Activated T-helper 9 cell treated with anti-CD3 and anti-CD28 coated beads, Interleukin-2, amount 50 U/mL, for 16 hours (primary cell): ENCODE measurements around the gene MT1G.

Source experiments
- DNase-seq: peaks from one replicate; pipeline ENCODE4 v3.0.0-alpha.2; 2020; ENCODE audit warnings: low read depth

The MT1G gene

DNA sequence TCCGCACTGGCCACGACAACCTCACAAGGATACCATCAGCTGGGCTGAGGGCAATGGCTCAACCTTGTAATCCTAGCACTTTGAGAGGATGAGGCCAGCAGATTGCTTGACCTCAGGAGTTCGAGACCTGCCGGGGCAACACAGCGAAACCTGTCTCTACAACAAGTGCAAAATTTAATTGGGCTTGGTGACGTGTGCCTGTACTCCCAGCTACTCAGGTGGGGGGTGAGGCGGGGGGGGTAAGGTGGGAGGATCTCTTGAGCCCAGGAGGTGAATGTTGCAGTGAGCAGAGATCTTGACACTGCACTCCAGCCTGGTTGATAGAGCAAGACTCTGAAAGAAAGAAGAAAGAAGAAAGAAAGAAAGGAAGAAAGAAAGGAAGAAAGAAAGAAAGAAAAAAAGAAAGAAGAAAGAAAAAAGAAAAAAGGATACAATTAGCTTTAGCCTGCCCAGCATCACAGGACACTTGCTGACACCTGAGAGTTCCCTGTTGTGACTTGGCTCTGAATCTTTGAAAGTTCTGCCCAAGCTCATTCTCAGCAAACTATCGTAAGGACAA, 47.4 kb downstream of the MT1G start:
- no peak for DNase-seq

DNA sequence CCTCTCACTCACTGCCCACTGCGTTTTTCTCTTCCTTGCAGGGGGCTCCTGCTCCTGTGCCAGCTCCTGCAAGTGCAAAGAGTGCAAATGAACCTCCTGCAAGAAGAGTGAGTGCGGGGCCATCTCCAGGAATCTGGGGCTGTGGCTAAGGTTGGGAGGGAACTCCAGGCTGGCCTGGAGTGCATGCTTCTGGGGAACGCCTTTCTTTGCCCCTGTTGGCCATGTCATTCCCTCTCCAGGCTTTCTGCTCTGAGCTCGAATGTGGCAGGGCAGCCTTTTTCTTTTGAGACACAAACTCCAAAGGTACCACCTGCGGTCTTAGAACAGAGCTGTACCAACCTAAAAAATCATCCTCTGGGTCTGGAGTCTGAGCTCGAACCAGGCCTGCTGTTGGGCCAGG, 49.7 kb downstream of the MT1G start:
- DNase-seq, result no peak

DNA sequence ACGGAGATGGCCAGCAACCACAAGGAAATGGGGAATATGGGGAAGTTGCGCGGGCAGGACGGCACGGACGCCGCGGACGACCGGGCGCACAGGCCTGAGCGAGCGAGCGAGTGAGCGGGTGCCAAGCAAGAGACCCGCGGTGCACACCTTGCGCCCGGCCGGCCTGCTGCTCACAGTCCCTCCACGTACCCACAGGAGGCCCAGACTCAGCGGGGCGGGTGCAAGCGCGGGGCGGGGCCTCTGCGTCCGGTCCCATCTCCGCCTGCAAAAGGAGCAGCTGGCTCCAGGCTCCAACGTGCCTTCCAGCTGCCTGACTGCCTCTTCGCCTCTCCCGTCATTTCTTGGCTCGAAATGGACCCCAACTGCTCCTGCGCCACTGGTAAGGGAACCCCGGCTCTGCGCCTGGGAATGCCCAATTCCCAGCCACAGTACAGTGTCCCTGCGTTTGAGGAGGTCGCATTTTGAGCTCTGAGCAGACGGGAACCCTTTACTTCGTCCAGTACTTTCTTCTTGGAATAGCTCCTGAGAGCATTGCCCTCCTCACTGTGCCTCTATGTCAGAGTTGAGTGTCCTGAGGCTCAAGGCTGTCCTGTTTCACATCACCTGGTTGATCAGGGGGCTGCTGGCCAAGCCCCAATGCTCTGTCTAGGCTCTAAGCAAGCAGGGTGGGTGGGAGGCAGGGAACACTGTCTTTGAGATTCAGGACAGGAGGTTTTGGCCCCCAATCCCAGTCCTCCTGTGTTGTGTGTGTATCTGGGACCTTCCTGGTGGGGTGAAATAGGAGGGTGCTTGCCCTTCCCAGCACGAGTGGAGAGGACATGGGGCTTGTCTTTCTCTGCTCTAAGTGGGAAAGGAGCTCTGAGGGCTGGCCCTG, 50.4 kb downstream of the MT1G start:
- no peak for DNase-seq
